ENCODE measurements around the gene STAT2.
A peak's percentile ranks its signal among the peaks of the same experiment; 100 is the strongest.
"Not testable (repeated sequence)": the region's sequence is repeated elsewhere in the genome, so short reads cannot be mapped to it uniquely, and the experiment has no call there.

Gene STAT2

GRCh38 chr12:56339158-56339422 is 20.8 kb downstream of the STAT2 start:
- H3K27me3 Mint-ChIP-seq = no peaks in the 10 kb centered on the region
- H3K4me1 Mint-ChIP-seq = peaks cover 36% of the 10 kb centered on the region
- H3K36me3 Mint-ChIP-seq = peaks cover 25% of the 10 kb centered on the region
- H3K4me3 Mint-ChIP-seq = peak overlapping the region; percentile 90
- peak overlapping the region; percentile 95 for H3K27ac Mint-ChIP-seq
- ATAC-seq = no peak
- no peaks in the 10 kb centered on the region for H3K9me3 Mint-ChIP-seq

DNA sequence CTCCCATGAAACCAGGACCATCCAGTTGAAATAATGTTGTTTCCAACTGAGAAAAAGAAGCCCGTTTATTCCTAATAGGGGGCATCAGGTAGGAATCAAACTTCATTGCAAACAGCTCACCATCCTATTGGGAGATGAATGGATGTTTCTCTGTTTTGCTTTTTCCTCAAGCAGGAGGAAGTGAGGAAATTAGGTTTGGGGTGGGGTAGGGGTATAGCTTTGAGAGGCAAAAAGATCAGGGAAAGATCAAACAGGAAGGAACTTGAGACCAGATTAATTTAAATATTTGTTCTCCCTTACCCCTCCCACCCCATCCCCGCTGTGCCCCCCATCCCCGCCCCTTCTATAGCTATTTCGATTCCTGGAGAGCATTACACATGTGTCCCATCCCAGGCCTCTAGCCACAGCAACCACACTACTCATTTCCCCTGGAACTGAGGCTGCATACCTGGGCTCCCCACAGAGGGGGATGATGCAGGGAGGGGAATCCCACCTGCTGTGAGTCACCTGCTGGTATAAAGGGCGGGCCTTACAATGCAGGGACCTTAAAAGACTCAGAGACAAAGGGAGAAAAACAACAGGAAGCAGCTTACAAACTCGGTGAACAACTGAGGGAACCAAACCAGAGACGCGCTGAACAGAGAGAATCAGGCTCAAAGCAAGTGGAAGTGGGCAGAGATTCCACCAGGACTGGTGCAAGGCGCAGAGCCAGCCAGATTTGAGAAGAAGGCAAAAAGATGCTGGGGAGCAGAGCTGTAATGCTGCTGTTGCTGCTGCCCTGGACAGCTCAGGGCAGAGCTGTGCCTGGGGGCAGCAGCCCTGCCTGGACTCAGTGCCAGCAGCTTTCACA is 21.4 kb downstream of the STAT2 start, which contains the start of gene IL23A:
Gene IL23A (plus strand): TSS at position 577 of the 850 bp plus-strand sequence. CDS start 161 bp downstream, at position 738.
- Mint-ChIP-seq H3K4me3 (peak within 1 kb of the TSS; percentile 90), H3K4me1 (peaks cover 36% of the 10 kb centered on the region), H3K36me3 (peaks cover 19% of the 10 kb centered on the region), H3K27me3 (no peaks in the 10 kb centered on the region), H3K27ac (peak within 1 kb of the TSS; percentile 95), H3K9me3 (no peaks in the 10 kb centered on the region)
- ATAC-seq = peak; percentile 80

GRCh38 chr12:56337753-56338251 is 22.1 kb downstream of the STAT2 start:
- Mint-ChIP-seq H3K27ac (peak overlapping the region; percentile 95), H3K9me3 (no peaks in the 10 kb centered on the region), H3K4me1 (peaks cover 42% of the 10 kb centered on the region), H3K4me3 (no peak overlapping the region), H3K36me3 (peaks cover 12% of the 10 kb centered on the region), H3K27me3 (no peaks in the 10 kb centered on the region)
- ATAC-seq = no peak

- ATAC-seq = no peak
- Mint-ChIP-seq H3K4me1 (peaks cover 46% of the 10 kb centered on the region), H3K36me3 (peaks cover 7% of the 10 kb centered on the region), H3K4me3 (no peak overlapping the region), H3K27ac (peak overlapping the region; percentile 95), H3K9me3 (no peaks in the 10 kb centered on the region), H3K27me3 (no peaks in the 10 kb centered on the region)
Measured at GRCh38 chr12:56336361-56337167, 23.3 kb downstream of the STAT2 start.

DNA sequence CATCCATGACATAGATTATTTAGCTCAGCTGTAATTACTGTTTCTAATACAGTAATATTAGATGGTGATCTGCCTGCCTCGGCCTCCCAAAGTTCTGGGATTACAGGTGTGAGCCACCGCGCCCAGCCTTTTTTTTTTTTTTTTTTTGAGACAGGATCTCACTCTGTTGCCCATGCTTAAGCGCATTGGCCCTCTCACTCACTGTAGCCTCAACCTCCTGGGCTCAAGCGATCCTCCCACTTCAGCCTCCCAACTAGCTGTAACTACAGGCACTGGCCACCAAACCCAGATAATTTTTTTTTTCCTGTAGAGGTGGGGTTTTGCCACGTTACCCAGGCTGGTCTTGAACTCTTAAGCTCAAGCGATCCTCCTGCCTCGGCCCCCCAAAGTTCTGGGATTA is 24.4 kb downstream of the STAT2 start:
- Mint-ChIP-seq H3K4me3 (peak overlapping the region; percentile 13), H3K36me3 (peaks cover 13% of the 10 kb centered on the region), H3K27ac (peak overlapping the region; percentile 100), H3K4me1 (peaks cover 46% of the 10 kb centered on the region)
- H3K27me3 Mint-ChIP-seq, H3K9me3 Mint-ChIP-seq, ATAC-seq: not testable (repeated sequence)

- peaks cover 39% of the 10 kb centered on the region for H3K4me1 Mint-ChIP-seq
- peak overlapping the region; percentile 92 for H3K4me3 Mint-ChIP-seq
- ATAC-seq = no peak
- peak overlapping the region; percentile 100 for H3K27ac Mint-ChIP-seq
- no peaks in the 10 kb centered on the region for H3K27me3 Mint-ChIP-seq
- peaks cover 13% of the 10 kb centered on the region for H3K36me3 Mint-ChIP-seq
- H3K9me3 Mint-ChIP-seq = no peaks in the 10 kb centered on the region
Measured at GRCh38 chr12:56334490-56334793, 25.5 kb downstream of the STAT2 start.

DNA sequence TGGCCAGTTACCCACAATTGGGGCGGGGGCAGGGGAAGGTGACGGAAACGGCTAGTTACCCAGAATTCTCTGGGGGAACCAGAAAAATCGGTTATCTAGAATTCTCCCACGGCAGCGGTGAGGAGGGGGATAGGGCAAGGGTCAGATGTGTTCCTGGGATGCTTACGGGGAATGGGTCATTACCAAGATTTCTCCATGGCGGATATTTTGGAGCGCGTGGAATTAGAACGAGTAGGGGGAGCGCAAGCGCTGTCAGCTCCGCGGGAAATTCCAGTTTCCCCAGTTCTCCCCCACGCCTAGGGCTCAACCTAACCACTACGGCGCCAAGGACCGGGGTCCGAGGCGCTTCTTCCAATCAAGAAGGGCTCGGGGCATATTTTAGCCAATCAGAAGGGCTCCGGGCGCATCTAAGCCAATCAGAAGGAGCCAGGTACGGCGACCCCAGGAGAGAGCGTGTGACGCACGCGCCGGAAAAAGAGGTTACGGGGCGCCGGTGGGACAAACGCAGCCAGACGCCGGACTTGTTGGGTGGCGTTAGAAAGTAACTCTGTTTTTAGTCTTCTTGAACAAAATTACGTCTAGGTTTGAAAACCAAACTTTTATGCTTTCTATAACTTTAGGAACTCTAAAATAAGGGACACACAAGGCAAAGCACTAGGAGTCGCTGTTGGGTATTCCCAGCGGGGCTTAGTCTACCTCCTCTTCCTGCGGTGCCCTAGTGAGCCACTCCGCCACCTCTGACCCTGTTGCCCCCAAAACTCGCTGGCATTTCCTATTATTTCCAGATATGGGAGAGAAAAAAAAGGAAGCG is 26.0 kb downstream of the STAT2 start, which contains the start of gene PAN2:
Gene PAN2 (minus strand): TSS at position 322 of the 811 bp plus-strand sequence. CDS start 906 bp downstream, outside the sequence.
- no peaks in the 10 kb centered on the region for H3K27me3 Mint-ChIP-seq
- peak within 1 kb of the TSS; percentile 100 for H3K27ac Mint-ChIP-seq
- peak; percentile 98 for ATAC-seq
- peak within 1 kb of the TSS; percentile 92 for H3K4me3 Mint-ChIP-seq
- peaks cover 8% of the 10 kb centered on the region for H3K36me3 Mint-ChIP-seq
- H3K4me1 Mint-ChIP-seq = peaks cover 33% of the 10 kb centered on the region
- no peaks in the 10 kb centered on the region for H3K9me3 Mint-ChIP-seq

- Mint-ChIP-seq H3K9me3 (no peaks in the 10 kb centered on the region), H3K36me3 (peaks cover 6% of the 10 kb centered on the region), H3K4me3 (peak overlapping the region; percentile 92), H3K27me3 (no peaks in the 10 kb centered on the region), H3K4me1 (peaks cover 27% of the 10 kb centered on the region), H3K27ac (peak overlapping the region; percentile 100)
- peak; percentile 18 for ATAC-seq
Measured at GRCh38 chr12:56333197-56333678, 26.7 kb downstream of the STAT2 start.

- H3K4me1 Mint-ChIP-seq = peaks cover 21% of the 10 kb centered on the region
- no peaks in the 10 kb centered on the region for H3K27me3 Mint-ChIP-seq
- H3K4me3 Mint-ChIP-seq = peak overlapping the region; percentile 92
- H3K9me3 Mint-ChIP-seq = no peaks in the 10 kb centered on the region
- H3K36me3 Mint-ChIP-seq = peaks cover 9% of the 10 kb centered on the region
- no peak for ATAC-seq
- peak overlapping the region; percentile 100 for H3K27ac Mint-ChIP-seq
Measured at GRCh38 chr12:56332512-56333196, 27.3 kb downstream of the STAT2 start.

- H3K9me3 Mint-ChIP-seq = no peaks in the 10 kb centered on the region
- no peak overlapping the region for H3K4me3 Mint-ChIP-seq
- H3K27me3 Mint-ChIP-seq = no peaks in the 10 kb centered on the region
- H3K27ac Mint-ChIP-seq = no peak overlapping the region
- ATAC-seq = no peak
- H3K4me1 Mint-ChIP-seq = peaks cover 11% of the 10 kb centered on the region
- H3K36me3 Mint-ChIP-seq = peaks cover 22% of the 10 kb centered on the region
Measured at GRCh38 chr12:56330936-56331490, 28.9 kb downstream of the STAT2 start.

DNA sequence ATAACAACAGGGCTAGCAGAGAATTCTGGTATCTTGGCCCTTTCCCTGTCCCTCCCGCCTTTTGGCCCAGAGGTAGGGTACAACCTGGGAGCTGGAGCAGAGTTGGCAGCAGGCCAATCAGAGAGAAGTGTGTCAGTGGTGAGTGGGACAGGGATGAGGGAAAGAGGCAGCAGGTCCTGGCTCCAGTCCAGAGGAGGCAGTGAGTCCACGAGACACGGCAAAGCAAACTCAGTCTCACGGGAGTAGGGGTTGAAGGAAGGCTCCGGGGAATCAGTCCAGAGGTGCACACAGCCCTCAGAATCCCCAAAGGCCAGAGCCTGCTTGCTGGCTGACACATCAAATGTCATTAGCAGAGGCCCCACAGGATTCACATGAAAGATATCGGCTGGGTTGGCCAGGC is 33.4 kb downstream of the STAT2 start:
- H3K27ac Mint-ChIP-seq = no peak overlapping the region
- ATAC-seq = no peak

DNA sequence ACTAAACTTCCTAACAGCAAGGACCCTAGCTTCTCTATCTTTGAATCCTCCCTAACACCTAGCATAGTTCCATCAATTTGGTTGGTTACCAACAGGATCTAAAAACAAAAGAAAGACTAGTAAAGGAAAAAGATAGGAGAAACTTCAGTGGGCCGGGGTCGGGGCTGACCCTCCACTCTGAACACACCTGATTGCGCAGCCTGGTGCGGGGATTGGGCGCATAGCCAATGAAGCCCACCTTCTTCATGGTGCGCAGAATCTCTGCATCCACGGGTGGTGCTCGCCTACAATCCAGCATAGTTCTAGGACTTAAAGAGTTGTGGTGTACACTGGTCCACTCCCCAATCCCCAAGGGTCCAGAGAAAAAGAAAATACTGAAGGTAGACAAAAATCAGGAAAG is 33.8 kb downstream of the STAT2 start:
- H3K4me1 Mint-ChIP-seq = no peaks in the 10 kb centered on the region
- no peak overlapping the region for H3K4me3 Mint-ChIP-seq
- H3K27ac Mint-ChIP-seq = no peak overlapping the region
- no peaks in the 10 kb centered on the region for H3K9me3 Mint-ChIP-seq
- ATAC-seq = no peak
- H3K27me3 Mint-ChIP-seq = no peaks in the 10 kb centered on the region
- H3K36me3 Mint-ChIP-seq = peaks cover 49% of the 10 kb centered on the region

More for the DNA sequence above, 33.4 kb downstream of the STAT2 start:
- Mint-ChIP-seq H3K27me3 (no peaks in the 10 kb centered on the region), H3K9me3 (no peaks in the 10 kb centered on the region), H3K4me3 (no peak overlapping the region), H3K36me3 (peaks cover 53% of the 10 kb centered on the region), H3K4me1 (no peaks in the 10 kb centered on the region)

GRCh38 chr12:56324206-56324605 is 35.7 kb downstream of the STAT2 start:
- Mint-ChIP-seq H3K27ac (no peak overlapping the region), H3K27me3 (no peaks in the 10 kb centered on the region), H3K9me3 (no peaks in the 10 kb centered on the region), H3K36me3 (peaks cover 55% of the 10 kb centered on the region), H3K4me3 (no peak overlapping the region), H3K4me1 (no peaks in the 10 kb centered on the region)
- no peak for ATAC-seq

DNA sequence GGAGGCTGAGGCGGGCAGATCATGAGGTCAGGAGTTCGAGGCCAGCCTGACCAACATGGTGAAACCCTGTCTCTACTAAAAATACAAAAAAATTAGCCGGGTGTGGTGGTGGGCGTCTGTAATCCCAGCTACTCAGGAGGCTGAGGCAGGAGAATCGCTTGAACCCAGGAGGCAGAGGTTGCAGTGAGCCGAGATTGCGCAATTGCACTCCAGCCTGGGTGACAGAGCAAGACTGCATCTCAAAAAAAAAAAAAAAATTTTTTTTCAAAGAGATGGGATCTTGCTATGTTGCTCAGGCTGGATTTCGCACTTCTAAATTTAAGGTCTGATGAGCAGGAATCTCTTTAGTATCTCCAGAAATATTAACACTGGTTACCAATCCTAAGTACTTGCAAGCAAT is 38.3 kb downstream of the STAT2 start:
- not testable (repeated sequence) for ATAC-seq, H3K4me3 Mint-ChIP-seq, H3K27me3 Mint-ChIP-seq, H3K27ac Mint-ChIP-seq, H3K4me1 Mint-ChIP-seq, H3K9me3 Mint-ChIP-seq
- peaks cover 43% of the 10 kb centered on the region for H3K36me3 Mint-ChIP-seq
